BE2C (cell line): ENCODE results near the gene CCDC187.
A peak's percentile ranks its signal among the peaks of the same experiment; 100 is the strongest.

Experiments
- DNase-seq: peaks from one replicate; pipeline ENCODE4 v3.0.0-alpha.2; 2020
- H3K27me3 ChIP-seq: fragments of 250-450 bp; sonication (Bioruptor Pico); 2 replicates; pipeline ENCODE4 v1.5.1; 2020; ENCODE audit warnings: mild to moderate bottlenecking
- H3K36me3 ChIP-seq: fragments of 250-450 bp; sonication (Bioruptor Pico); 2 replicates; pipeline ENCODE4 v1.5.1; 2020; ENCODE audit warnings: mild to moderate bottlenecking
- H3K4me1 ChIP-seq: fragments of 250-450 bp; sonication (Bioruptor Pico); 2 replicates; pipeline ENCODE4 v1.5.1; 2020
- H3K4me3 ChIP-seq: 2 replicates; pipeline ENCODE4 v1.5.1; 2011; ENCODE audit warnings: low read depth, low read length
- H3K9me3 ChIP-seq: fragments of 250-450 bp; sonication (Bioruptor Pico); 2 replicates; pipeline ENCODE4 v1.5.1; 2020
- CTCF ChIP-seq: IDR thresholded peaks from 2 replicates; pipeline ENCODE4 v1.5.1; 2012; ENCODE audit warnings: mild to moderate bottlenecking, low read depth, low read length

CCDC187 gene

DNA sequence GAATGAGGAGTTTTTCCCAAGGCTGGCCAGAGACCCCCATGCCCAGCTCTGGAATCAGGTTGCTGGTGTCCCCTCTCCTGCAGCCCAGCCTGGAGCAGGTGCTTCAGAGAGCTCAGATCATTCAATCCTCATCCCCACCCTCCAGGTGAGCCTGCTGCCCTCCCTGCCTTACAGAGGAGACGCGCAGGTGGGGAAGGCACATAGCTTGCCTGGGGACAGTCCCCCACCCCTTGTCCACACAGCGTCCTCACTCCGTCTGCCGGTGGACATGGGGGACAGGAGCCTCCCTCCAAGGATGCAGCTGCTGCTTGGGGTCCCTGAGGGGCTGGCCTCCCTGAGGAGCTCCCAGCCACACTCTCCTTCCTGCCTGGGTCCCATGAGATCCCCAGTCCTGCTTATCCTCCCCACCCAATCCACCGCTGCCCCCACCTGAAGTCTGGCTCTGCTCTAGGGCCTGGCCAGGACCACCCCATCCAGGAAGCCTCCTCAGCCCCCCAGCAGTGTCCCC, 41.2 kb downstream of the CCDC187 start:
- DNase-seq: no peak
- no peak for TF ChIP-seq CTCF
- H3K27me3 ChIP-seq: no peaks in the 10 kb centered on the region
- no peaks in the 10 kb centered on the region for H3K9me3 ChIP-seq
- H3K4me3 ChIP-seq: no peak overlapping the region
- H3K4me1 ChIP-seq: peaks cover 12% of the 10 kb centered on the region
- no peaks in the 10 kb centered on the region for H3K36me3 ChIP-seq

- Histone ChIP-seq H3K4me1 (peaks cover 8% of the 10 kb centered on the region), H3K9me3 (no peaks in the 10 kb centered on the region), H3K4me3 (no peak overlapping the region), H3K36me3 (no peaks in the 10 kb centered on the region), H3K27me3 (no peaks in the 10 kb centered on the region)
- no peak for TF ChIP-seq CTCF
- DNase-seq: no peak
These were observed 42.0 kb downstream of the CCDC187 start for GRCh38 chr9:136261686-136262430.

DNA sequence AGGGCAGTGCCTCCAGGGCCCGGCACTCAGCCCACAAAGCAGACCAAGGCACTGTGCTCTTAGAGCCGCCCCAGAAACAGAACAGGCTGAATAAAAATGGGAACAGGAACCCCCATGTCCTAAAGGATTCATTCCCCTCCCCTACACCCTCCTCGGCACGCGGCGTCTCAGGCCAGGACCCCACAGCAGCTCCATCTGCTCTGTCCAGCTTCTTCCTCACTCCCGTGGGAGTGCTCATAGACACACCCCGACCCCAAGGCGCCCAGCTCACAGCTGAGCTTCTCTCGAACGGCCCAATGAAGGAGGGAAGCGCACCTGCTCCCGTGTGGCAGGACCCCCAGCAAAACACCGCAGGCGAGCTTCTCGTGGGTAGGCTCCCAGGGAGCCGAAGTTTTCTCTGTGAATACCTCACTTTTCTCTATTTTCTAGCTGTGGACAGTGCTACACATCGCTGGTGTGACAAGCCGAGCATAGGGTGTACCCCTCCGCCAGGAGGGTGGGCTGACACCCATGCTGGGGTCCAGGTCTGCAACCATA, 42.9 kb downstream of the CCDC187 start:
- Histone ChIP-seq H3K9me3 (no peaks in the 10 kb centered on the region), H3K4me3 (no peak overlapping the region), H3K4me1 (peaks cover 8% of the 10 kb centered on the region), H3K36me3 (no peaks in the 10 kb centered on the region), H3K27me3 (no peaks in the 10 kb centered on the region)
- no peak for DNase-seq
- TF ChIP-seq CTCF: no peak

DNA sequence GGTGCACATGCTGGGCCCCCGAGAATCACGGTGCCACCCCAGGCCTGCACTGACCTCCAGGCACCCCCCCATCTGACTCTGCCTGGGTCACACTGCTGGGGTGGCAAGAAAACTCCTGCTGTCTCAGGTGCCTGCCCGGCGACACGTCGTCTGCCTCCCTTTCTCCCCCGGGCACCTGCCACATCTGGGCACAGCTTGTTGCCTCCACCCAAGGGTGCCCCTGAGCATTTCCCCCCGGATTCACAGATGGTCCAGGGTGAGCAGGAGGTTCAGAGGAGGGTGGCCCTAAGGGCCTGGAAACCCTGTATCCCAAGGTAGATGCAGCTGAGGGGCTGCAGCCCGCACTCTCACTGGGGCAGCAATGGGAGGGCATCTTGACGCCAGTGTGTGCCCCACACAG, 43.4 kb downstream of the CCDC187 start:
- Histone ChIP-seq H3K9me3 (no peaks in the 10 kb centered on the region), H3K4me3 (no peak overlapping the region), H3K4me1 (peaks cover 8% of the 10 kb centered on the region), H3K27me3 (no peaks in the 10 kb centered on the region), H3K36me3 (no peaks in the 10 kb centered on the region)
- no peak for TF ChIP-seq CTCF
- no peak for DNase-seq

GRCh38 chr9:136259836-136260235, 44.1 kb downstream of the CCDC187 start:
- Histone ChIP-seq H3K27me3 (no peaks in the 10 kb centered on the region), H3K9me3 (no peaks in the 10 kb centered on the region), H3K36me3 (no peaks in the 10 kb centered on the region), H3K4me3 (no peak overlapping the region), H3K4me1 (peaks cover 8% of the 10 kb centered on the region)
- no peak for DNase-seq
- TF ChIP-seq CTCF: no peak

- H3K27me3 ChIP-seq: no peaks in the 10 kb centered on the region
- no peak for TF ChIP-seq CTCF
- H3K4me1 ChIP-seq: peaks cover 8% of the 10 kb centered on the region
- peak; percentile 74 for DNase-seq
- H3K4me3 ChIP-seq: no peak overlapping the region
- no peaks in the 10 kb centered on the region for H3K9me3 ChIP-seq
- H3K36me3 ChIP-seq: no peaks in the 10 kb centered on the region
These were observed 44.4 kb downstream of the CCDC187 start for GRCh38 chr9:136259517-136259813.
